ENCODE data around the gene RPRML.
A peak's percentile ranks its signal among the peaks of the same experiment; 100 is the strongest.

RPRML gene

DNA sequence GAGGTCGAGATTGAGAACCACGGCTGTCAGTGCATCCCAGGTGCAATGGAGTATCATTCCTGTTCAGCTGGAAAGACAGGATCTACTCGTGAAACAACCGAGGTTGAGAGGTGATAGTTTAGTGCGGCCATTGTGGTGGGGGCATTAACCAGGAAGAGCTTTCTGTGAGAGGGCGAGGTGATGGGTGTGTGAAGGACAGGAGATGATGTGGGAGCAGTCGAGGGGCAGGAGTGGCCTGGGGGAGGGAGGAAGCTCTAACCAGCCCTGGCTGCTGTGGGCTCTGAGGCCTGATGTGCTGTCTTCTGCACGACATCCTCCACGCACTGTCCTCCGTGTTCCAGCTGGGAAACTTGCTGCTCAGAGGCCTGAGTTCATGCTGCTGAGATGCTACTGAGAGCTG lies 34.1 kb downstream of the RPRML start:
- no peak for DNase-seq (ENCODE audit: low read depth)

DNA sequence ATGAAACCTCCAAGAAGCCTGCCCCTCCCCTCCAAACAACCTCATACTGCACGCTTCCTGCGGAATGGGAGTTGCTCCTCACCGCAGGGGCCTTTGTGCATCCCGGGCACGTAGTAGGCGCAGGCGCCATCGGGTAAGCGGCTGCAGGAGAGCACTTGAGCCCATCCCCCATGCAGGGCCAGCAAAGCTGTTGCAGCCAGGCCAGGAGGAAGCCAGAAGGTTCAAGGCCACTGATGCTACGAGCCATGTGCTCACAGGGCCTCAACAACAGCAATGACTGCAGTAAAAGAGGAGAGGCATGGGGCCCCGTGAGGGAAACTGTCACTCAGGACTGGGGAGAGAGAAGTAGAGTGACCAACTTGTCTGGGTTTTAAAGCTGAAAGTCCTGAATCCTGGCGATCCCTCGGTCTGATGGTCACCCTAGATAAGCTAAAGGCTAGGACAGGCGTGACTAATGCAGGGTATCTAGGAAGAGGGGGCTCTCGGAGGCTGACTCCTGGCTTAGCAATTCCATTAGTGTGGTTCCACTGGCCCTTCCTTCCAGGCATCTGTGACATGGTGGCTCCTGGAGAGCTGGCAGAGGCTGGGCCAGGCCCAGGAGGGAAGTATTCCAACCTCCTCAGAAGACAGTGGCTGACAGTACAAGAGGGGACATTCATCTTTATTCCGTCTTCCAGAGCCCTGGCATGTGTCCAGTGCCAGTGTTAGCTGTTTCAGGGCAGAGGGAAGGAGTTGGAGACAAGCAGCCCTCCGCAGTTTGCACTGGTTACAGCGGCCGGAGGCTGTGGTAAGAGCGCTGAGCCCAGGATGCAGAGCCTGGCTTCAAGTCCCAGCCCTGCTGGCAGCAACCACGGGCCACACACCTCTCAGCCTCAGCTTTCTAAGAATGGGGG lies 35.3 kb downstream of the RPRML start:
- DNase-seq (ENCODE audit: low read depth) = no peak

DNA sequence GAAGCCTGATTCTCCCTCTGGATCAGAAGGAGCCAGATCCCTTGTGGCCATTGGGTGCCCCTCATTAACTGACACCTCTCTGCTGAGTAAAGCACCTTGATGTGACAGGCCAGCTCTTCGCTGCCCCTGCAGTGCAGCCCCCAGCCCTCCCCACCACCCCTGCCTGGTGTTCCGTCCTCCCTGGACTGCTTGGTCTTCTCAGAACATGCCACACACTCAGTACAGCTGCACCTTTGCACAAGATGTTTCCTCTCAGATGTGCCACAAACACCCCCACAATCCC lies 35.9 kb downstream of the RPRML start:
- DNase-seq (ENCODE audit: low read depth) = no peak

DNA sequence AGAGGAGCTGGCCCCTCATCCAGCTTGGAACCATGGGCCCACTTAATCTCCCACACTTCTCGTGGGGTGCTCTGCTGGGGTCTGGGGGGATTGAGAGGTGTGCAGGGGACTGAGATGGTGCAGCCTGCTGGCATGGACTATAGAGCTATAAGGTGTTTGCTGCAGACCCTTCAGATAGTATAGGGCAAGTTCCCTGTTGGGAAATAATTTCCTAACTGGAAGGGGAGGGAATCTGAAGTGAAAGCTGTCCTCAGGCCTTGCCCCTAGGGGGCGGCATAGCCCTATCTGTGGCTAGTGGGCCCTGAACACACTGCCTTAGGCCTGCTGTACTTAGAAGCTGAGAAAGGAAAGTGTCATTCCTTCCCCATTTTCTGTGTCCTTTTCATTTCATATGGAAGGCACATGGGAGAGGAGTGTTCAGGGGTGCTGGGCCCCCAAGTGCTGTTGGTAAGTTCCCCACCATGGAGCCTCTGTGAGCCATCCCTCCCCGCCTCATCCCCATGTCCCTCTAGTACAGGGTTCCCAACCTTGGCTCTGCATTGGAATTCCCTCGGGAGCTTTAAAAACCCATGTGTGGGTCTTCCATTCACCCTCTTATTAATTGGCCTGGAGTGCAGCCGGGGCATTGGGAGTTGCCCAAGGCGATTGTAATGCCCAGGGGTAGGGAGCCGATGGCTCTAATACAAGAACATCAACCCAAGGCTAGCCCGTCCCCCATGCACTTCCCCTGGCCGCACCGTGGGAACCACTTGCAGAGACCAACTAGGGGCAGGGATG lies 36.4 kb downstream of the RPRML start:
- DNase-seq (ENCODE audit: low read depth) = peak; percentile 11

DNA sequence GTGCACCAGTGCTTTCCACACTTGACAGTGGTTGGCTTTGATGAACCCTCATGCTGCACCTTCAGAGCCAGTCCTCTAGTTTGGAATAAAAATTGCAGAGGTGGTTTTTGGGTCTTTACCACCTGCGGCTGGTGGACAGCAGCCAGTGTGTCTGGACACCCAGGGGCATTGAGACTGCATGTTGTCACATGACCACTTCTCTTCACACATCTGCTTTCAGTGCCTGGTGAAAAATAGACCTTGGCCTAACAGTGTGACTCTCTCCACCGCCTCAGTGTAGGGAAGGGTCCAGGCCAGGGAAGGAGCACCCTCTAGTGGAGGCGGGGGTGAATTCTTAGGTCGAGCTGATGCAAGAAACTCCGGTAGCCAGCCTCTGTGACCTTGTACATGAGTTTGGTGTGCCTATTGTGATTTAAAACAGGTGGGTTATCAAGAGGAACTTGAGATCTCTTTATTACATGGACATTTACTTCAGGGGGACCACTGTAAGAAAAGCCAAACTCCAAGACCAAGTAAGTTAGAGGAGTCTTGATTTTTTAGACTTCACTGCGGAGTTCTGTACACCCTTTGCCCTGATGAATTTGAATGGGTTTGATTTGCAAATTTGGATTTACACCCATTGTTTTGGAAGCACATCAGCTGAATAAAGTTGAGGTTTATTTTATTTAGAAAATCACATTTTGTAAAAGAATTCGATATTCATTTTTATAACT lies 38.2 kb downstream of the RPRML start:
- DNase-seq (ENCODE audit: low read depth) = peak; percentile 46

DNA sequence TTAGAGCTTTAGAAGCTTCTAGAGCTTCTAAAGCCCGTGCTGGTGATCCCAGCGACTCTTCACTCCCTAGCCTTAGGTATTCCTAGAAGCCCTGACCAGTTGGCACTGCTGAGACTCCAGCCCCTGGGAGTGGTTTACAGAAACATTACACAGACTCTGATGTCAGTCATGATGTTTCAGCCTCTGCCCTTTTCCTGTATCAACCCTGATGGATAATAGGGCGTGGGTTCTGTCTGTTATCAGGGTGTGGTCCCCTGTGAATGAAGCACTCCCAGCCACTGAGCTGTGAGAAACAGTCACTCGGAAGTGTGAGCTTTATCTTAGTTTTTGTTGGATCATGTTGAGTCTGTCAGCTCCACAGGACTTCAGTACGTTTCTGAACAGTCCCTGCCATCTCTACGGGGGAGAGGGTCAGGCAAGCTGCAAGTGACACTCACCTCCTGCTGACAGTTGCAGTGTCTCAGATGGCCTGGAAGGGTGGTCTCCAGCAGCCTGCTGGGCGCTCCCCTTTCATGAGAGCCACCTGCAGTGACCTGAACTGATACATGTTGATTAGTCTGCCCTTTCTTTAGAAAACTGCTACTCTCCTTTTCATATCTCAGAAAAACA lies 43.3 kb downstream of the RPRML start:
- no peak for DNase-seq (ENCODE audit: low read depth)

DNA sequence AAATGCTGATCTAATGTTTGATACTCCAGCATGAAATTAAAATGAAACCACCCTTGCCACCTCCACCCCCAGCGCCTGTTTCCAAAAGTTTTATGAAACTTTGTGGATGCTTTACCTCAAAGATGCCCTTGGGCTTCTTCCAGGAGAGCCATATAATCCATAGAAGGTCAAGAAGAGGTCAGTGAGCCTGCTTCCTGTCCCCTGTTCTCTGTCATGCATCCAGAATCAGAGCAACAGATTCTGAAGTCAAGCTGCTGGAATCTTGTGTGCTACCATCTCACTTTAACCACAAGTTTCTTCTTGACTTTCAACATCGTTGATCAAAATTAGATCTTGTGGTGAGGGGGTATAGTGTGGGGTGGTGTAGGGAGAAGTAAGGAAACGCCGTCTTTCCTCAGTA lies 47.5 kb downstream of the RPRML start:
- no peak for DNase-seq (ENCODE audit: low read depth)

DNA sequence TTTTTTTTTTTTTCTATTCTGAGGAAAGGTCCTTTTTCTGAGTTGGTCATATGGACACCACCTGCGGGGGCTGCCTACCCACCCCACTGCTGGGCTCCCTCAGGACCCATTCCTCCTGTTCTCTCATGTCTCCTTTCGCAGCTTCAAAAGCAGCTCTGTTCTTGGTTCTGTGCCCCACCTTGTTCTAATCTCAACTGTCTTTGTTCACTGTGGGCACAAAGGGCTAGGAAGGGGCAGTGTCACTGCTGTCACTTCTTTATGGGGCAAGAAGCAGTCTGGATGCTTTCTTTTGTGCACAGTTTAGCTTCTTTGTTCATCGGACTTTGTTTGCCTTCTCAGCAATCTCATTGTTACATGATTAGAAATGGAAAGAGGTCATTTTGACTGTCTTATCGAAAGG lies 49.0 kb downstream of the RPRML start:
- DNase-seq (ENCODE audit: low read depth) = no peak

DNA sequence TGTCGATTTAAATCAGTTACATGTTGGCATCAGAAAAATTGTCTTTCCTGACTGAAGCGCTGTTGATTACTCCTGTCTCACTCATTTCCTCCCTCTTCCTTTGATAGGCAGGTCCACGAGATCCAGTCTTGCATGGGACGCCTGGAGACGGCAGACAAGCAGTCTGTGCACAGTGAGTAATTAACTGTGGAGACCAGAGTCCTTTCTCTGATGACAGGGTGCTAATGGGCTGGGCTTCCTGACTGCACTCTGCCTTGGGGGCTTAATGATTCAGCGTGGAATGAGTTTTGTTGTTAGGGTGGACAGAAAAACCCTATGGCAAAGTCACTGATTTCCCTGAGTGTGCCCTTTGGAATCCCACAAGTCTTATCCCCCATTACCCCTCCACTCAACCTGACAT lies 49.6 kb downstream of the RPRML start:
- DNase-seq (ENCODE audit: low read depth) = no peak

DNA sequence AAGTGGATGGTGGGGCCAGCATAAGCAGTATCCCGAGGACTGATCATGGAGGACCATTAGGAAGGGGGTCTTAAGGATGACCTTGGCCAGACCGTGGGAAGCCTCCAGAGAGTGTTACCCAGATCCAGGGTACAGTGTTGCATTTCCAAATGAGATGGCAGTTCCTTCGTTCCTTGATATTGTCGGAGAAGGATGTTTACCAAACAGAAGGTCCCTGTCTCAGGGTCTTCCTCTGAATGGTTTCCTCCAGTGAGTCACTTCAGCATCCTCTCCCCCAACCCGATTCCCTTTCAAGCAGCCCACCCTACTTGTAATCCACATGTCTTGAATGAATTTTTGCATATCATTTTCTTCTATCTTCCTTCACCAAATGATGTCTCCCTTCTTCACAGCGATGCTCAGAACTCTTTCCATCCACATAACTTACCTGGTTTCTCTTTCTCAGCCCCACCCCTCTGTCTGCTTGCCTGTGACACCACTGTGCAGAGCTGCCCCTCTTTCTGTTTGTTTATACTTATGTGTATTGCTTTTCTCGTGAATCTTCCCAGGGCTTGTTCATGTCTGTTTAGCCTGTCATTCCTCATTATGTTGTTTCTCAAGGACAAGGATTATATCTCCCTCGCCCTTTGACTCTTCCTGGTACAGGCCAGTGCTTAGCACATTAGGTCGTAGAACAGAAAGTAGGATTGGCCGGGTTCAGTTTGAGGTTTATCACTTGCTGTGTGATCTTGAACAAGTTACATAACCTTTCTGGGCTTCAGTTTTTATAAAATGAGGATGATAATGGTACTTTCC lies 50.4 kb downstream of the RPRML start:
- DNase-seq (ENCODE audit: low read depth) = no peak

Data from T follicular helper cell (primary cell).